GM12878 (cell line): ENCODE measurements around the gene CD163. TPM values are rescaled to one million over a fixed set of nuclear protein-coding genes. Genes with fewer than 3 reads are reported as not detected.

Experiments
- ATAC-seq: fragments of 200-7000 bp; cut with Tn5 transposase; 3 replicates; pipeline ENCODE4 v1.9.1; 2020; ENCODE audit warnings: mild to moderate bottlenecking, moderate library complexity
- BruUV-seq: library from RNA; stranded (reverse); fragments of 400-500 nt; replicated peaks from 2 replicates; lab custom pipeline; 2021; lab: Mats Ljungman, UMichigan
- CTCF ChIA-PET: fragments of 300-600 bp; sonication (Branson Sonifier 250); formaldehyde crosslinking; extraction: SDS; loops from one replicate; lab custom pipeline; 2021; ENCODE audit warnings: inconsistent platforms; lab: Yijun Ruan, JAX
- POLR2A ChIA-PET: fragments of 350-600 bp; formaldehyde crosslinking; extraction: SDS; loops from one replicate; lab custom pipeline; 2021; ENCODE audit warnings: inconsistent platforms; lab: Charles Lee
- RAD21 ChIA-PET: fragments of 300-600 bp; sonication (Branson Sonifier 250); formaldehyde crosslinking; loops from one replicate; lab custom pipeline; 2023; ENCODE audit warnings: antibody characterized with exemption; ENCODE audit not compliant: unreplicated experiment; lab: Charles Lee
- SMC1A ChIA-PET: fragments of 300-600 bp; sonication (Branson Sonifier 250); formaldehyde crosslinking; loops from one replicate; lab custom pipeline; 2023; ENCODE audit not compliant: unreplicated experiment, uncharacterized antibody; lab: Charles Lee
- DNase-seq: peaks from one replicate; pipeline ENCODE4 v3.0.0-alpha.2; 2011; ENCODE audit warnings: low read depth, low spot score
- FAIRE-seq: peaks from 3 replicates; lab custom pipeline; 2011; peaks lifted over from hg19 to GRCh38; lab: Jason Lieb, UNC
- H2AFZ ChIP-seq: 2 replicates; pipeline ENCODE4 v1.6.0; 2011; ENCODE audit warnings: low read depth, low read length, control low read depth; ENCODE audit not compliant: control insufficient read depth
- H3K27ac ChIP-seq: 2 replicates; pipeline ENCODE4 v1.5.1; 2011; ENCODE audit warnings: control low read depth; ENCODE audit not compliant: control insufficient read depth, insufficient read depth
- H3K27me3 ChIP-seq, 2 experiments: replicated peaks in 1 of 2; 2 replicates each; pipeline versions ENCODE4 v1.6.0 to v1.6.1; 2011; ENCODE audit warnings: low read length in 1 of 2; ENCODE audit not compliant: control insufficient read depth in 2 of 2, insufficient read depth in 2 of 2
- H3K36me3 ChIP-seq, 2 experiments: 2 replicates each; pipeline ENCODE4 v1.5.1; 2011; ENCODE audit warnings: low read length in 1 of 2; ENCODE audit not compliant: control insufficient read depth in 2 of 2, insufficient read depth in 2 of 2
- H3K4me1 ChIP-seq: 2 replicates; pipeline ENCODE4 v1.6.1; 2011; ENCODE audit warnings: mild to moderate bottlenecking, low read length, moderate library complexity, mixed read lengths; ENCODE audit not compliant: control insufficient read depth, insufficient read depth
- H3K4me2 ChIP-seq: 2 replicates; pipeline ENCODE4 v1.6.0; 2011; ENCODE audit warnings: control low read depth; ENCODE audit not compliant: control insufficient read depth, insufficient read depth
- H3K4me3 ChIP-seq: fragments of 200-600 bp; sonication (generic); 2 replicates; pipeline ENCODE4 v1.5.1; 2016
- H3K79me2 ChIP-seq: 2 replicates; pipeline ENCODE4 v1.6.0; 2011; ENCODE audit warnings: low read length; ENCODE audit not compliant: control insufficient read depth, insufficient read depth
- H3K9ac ChIP-seq: 2 replicates; pipeline ENCODE4 v1.8.0; 2011; ENCODE audit warnings: low read length, control low read depth, mixed read lengths; ENCODE audit not compliant: control insufficient read depth, insufficient read depth
- H3K9me3 ChIP-seq: replicated peaks from 3 replicates; pipeline ENCODE4 v1.5.1; 2011; ENCODE audit warnings: mild to moderate bottlenecking, low read length; ENCODE audit not compliant: control insufficient read depth, insufficient read depth
- H4K20me1 ChIP-seq: 2 replicates; pipeline ENCODE4 v1.6.0; 2011; ENCODE audit not compliant: control insufficient read depth, insufficient read depth
- ATF7 ChIP-seq: fragments of 450-650 bp; IDR thresholded peaks from 2 replicates; pipeline ENCODE4 v1.6.1; 2016; ENCODE audit warnings: low read depth, mild to moderate bottlenecking
- BACH1 ChIP-seq: fragments of 450-650 bp; IDR thresholded peaks from 2 replicates; pipeline ENCODE4 v1.6.1; 2017; ENCODE audit warnings: mild to moderate bottlenecking, borderline replicate concordance
- CHD4 ChIP-seq: fragments of 200-600 bp; sonication (generic); IDR thresholded peaks from 2 replicates; pipeline ENCODE4 v1.6.1; 2016; ENCODE audit warnings: mild to moderate bottlenecking
- MTA3 ChIP-seq: IDR thresholded peaks from 2 replicates; pipeline ENCODE4 v1.6.1; 2012; ENCODE audit warnings: low read length, inconsistent platforms, borderline replicate concordance
- MYC ChIP-seq: IDR thresholded peaks from 2 replicates; pipeline ENCODE4 v1.6.1; 2011; ENCODE audit warnings: mild to moderate bottlenecking, low read length, moderate library complexity, inconsistent platforms; ENCODE audit not compliant: insufficient read depth, insufficient replicate concordance, insufficient read length, severe bottlenecking
- NR2C2 ChIP-seq: IDR thresholded peaks from 2 replicates; pipeline ENCODE4 v1.6.1; 2011; ENCODE audit warnings: borderline replicate concordance, low read depth; ENCODE audit not compliant: control insufficient read depth, insufficient read length
- RCOR1 ChIP-seq: conservative IDR thresholded peaks from 2 replicates; pipeline ENCODE4 v1.6.1; 2012; ENCODE audit warnings: low read depth, low read length, improper control_type of control experiment
- TCF12 ChIP-seq: IDR thresholded peaks from 2 replicates; pipeline ENCODE4 v1.6.1; 2011; ENCODE audit warnings: low read depth, mild to moderate bottlenecking, low read length
- ZBTB33 ChIP-seq: fragments of 450-650 bp; IDR thresholded peaks from 2 replicates; pipeline ENCODE4 v1.6.1; 2017; ENCODE audit warnings: mild to moderate bottlenecking
- ZNF24 ChIP-seq: fragments of 450-650 bp; IDR thresholded peaks from 2 replicates; pipeline ENCODE4 v1.6.1; 2017; ENCODE audit warnings: antibody characterized with exemption, mild to moderate bottlenecking
- WGBS: methylation state at CpG from one replicate; pipeline ENCODE4 v1.1.6; 2016; ENCODE audit warnings: low lambda C conversion rate; ENCODE audit not compliant: insufficient replicate concordance, insufficient coverage; ENCODE audit errors: missing lambda C conversion rate; 5-methylcytosine and 5-hydroxymethylcytosine counted together
- in situ Hi-C: fragments of 300-500 bp; cut with MboI; formaldehyde crosslinking; loops from 9 replicates; pipeline ENCODE4 v1.14.3; 2018; ENCODE audit warnings: mixed read lengths
- intact Hi-C: fragments of 100-400 bp; cut with micrococcal nuclease; formaldehyde crosslinking; loops from one replicate; pipeline ENCODE4 v1.14.2; 2022; ENCODE audit not compliant: unreplicated experiment
- polyA plus RNA-seq, 11 experiments: library from polyadenylated mRNA; depleted of rRNA in 4 of 11; unstranded in 6 of 11; stranded (reverse) in 5 of 11; fragments of >200 nt; fragmentation: Nextera tagmentation in 4 of 11; fragmentation: Illumina TruSeq in 1 of 11; extraction: Ambion mirVana in 4 of 11; extraction: Trizol in 1 of 11; gene quantifications; 1 replicate in 1 of 11; 2 replicates in 10 of 11; pipeline versions ENCODE4 v1.2.1 to v1.2.3, GENCODE V29; 2011 to 2016; ENCODE audit warnings: inconsistent platforms in 2 of 11, missing spikeins in 2 of 11, low read depth in 1 of 11
- total RNA-seq, 4 experiments: library from RNA; depleted of rRNA in 3 of 4; stranded (reverse); fragments of >200 nt in 3 of 4; fragmentation: Illumina TruSeq in 1 of 4; extraction: Trizol in 1 of 4; gene quantifications; 2 replicates each; pipeline versions ENCODE4 v1.2.1 to v1.2.3, GENCODE V29; 2013 to 2021
- TF ChIP-seq, protein P1 (sequence below): fragments of 450-650 bp; IDR thresholded peaks from 2 replicates; pipeline ENCODE4 v1.6.1; 2016; ENCODE audit warnings: mild to moderate bottlenecking
- TF ChIP-seq, protein P2 (sequence below): fragments of 450-650 bp; IDR thresholded peaks from 2 replicates; pipeline ENCODE4 v1.6.1; 2017; ENCODE audit warnings: low read depth, mild to moderate bottlenecking, moderate library complexity
- TF ChIP-seq, protein P3 (sequence below): IDR thresholded peaks from 2 replicates; pipeline ENCODE4 v1.6.1; 2012; ENCODE audit warnings: low read depth, low read length, improper control_type of control experiment

The CD163 gene
- total and polyA plus RNA-seq, 10 of the 15 experiments (the other 5 are each of a cell fraction or from before 2014, with no cell fraction given): 0.74 TPM; not detected in 9

DNA sequence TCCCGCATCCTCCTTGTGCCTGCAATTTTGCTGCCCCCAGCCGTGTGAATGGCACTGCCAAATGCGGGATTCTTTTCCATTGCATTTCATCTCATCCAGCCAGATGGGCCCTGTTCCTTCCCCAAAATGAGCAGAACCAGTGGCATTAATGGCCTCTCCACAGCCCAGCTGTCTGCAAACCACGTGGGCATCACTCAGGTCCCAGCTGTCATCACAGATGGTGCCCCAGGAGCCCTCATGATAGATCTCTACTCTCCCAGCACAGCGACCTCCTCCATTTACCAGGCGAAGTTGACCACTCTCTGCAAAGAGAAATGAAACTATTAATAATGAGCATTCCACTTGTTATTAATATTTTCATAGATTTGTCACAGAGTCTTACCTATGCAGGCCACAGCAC is 17.1 kb downstream of the CD163 start:
- in situ Hi-C loops: no loop called here
- CTCF ChIA-PET: no interaction called here
- H3K36me3 ChIP-seq: no peaks in the 10 kb centered on the region
- H3K4me3 ChIP-seq: no peak overlapping the region
- no peaks in the 10 kb centered on the region for H3K9me3 ChIP-seq
- WGBS: 43% methylated on average over 6 of the region's 6 CpGs
- H3K4me2 ChIP-seq: no peak overlapping the region
- RAD21 ChIA-PET: no interaction called here
- no peak overlapping the region for H2AFZ ChIP-seq
- H3K4me1 ChIP-seq: no peaks in the 10 kb centered on the region
- DNase-seq (no peak), FAIRE-seq (no peak), ATAC-seq (no peak)
- intact Hi-C loops: no loop called here
- no peaks in the 10 kb centered on the region for H3K79me2 ChIP-seq
- TF ChIP-seq ZBTB33: no peak
- no peak for TF ChIP-seq TCF12
- H3K9ac ChIP-seq: no peak overlapping the region
- H3K27ac ChIP-seq: no peak overlapping the region
- BruUV-seq: no TSS peak
- H4K20me1 ChIP-seq: no peaks in the 10 kb centered on the region
- SMC1A ChIA-PET: no interaction called here
- no peaks in the 10 kb centered on the region for H3K27me3 ChIP-seq
- POLR2A ChIA-PET: no interaction called here

DNA sequence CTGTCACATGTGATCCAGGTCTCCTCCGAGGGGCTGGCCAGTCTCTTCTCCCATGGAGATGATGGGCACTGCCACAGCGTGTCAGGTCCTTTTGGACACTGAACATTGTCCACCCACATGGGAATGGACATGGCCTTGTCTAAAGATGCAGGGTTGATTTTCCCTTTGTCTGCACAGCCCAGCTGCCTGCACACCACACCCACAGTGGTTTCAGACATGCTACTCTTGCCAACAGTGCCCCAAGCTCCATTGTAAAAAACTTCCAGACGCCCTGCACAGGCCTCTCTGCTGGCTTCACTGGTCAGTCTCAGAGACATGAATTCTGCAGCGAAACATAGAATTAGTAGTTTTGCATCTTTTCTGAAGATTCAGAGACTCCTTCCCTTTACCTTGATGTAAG is 18.5 kb downstream of the CD163 start:
- ChIA-PET CTCF (interaction anchor here (0.6 kb wide), 1 partner anchor 154 kb away, joined by 3 read pairs; no protein-coding TSS in a partner anchor), SMC1A (no interaction called here), RAD21 (no interaction called here), POLR2A (no interaction called here)
- ATAC-seq: no peak
- BruUV-seq: no TSS peak
- no peak for FAIRE-seq
- Histone ChIP-seq H4K20me1 (no peaks in the 10 kb centered on the region), H3K4me2 (no peak overlapping the region), H3K9ac (no peak overlapping the region), H3K4me3 (no peak overlapping the region), H3K36me3 (no peaks in the 10 kb centered on the region), H3K4me1 (no peaks in the 10 kb centered on the region), H3K27me3 (no peaks in the 10 kb centered on the region), H3K27ac (no peak overlapping the region), H2AFZ (no peak overlapping the region), H3K79me2 (no peaks in the 10 kb centered on the region), H3K9me3 (no peaks in the 10 kb centered on the region)
- intact Hi-C loops: no loop called here
- WGBS: 3% methylated on average over 4 of the region's 4 CpGs
- DNase-seq: no peak
- no peak for TF ChIP-seq ATF7
- TF ChIP-seq ZNF24: no peak
- no peak for TF ChIP-seq BACH1
- TF ChIP-seq, protein P1, sequence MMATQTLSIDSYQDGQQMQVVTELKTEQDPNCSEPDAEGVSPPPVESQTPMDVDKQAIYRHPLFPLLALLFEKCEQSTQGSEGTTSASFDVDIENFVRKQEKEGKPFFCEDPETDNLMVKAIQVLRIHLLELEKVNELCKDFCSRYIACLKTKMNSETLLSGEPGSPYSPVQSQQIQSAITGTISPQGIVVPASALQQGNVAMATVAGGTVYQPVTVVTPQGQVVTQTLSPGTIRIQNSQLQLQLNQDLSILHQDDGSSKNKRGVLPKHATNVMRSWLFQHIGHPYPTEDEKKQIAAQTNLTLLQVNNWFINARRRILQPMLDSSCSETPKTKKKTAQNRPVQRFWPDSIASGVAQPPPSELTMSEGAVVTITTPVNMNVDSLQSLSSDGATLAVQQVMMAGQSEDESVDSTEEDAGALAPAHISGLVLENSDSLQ: no peak
- TF ChIP-seq TCF12: no peak
- TF ChIP-seq CHD4: no peak
- TF ChIP-seq, protein P2, sequence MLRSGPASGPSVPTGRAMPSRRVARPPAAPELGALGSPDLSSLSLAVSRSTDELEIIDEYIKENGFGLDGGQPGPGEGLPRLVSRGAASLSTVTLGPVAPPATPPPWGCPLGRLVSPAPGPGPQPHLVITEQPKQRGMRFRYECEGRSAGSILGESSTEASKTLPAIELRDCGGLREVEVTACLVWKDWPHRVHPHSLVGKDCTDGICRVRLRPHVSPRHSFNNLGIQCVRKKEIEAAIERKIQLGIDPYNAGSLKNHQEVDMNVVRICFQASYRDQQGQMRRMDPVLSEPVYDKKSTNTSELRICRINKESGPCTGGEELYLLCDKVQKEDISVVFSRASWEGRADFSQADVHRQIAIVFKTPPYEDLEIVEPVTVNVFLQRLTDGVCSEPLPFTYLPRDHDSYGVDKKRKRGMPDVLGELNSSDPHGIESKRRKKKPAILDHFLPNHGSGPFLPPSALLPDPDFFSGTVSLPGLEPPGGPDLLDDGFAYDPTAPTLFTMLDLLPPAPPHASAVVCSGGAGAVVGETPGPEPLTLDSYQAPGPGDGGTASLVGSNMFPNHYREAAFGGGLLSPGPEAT: no peak
- TF ChIP-seq, protein P3, sequence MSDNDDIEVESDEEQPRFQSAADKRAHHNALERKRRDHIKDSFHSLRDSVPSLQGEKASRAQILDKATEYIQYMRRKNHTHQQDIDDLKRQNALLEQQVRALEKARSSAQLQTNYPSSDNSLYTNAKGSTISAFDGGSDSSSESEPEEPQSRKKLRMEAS: no peak
- no peak for TF ChIP-seq RCOR1
- no peak for TF ChIP-seq NR2C2
- TF ChIP-seq MTA3: no peak
- TF ChIP-seq MYC: no peak
- in situ Hi-C loops: no loop called here
